B cell (primary cell): ENCODE results near the gene LEMD2. TPM values are rescaled to one million over a fixed set of nuclear protein-coding genes. Genes with fewer than 3 reads are reported as not detected.

Experiments used
- ATAC-seq: fragments of 200-7000 bp; cut with Tn5 transposase; one replicate; pipeline ENCODE4 v1.10.0; 2021; ENCODE audit warnings: low read depth, mild to moderate bottlenecking, moderate number of reproducible peaks, moderate library complexity
- CTCF ChIA-PET: fragments of 350-600 bp; sonication (Branson Sonifier 250); formaldehyde crosslinking; loops from one replicate; lab custom pipeline; 2021; ENCODE audit warnings: antibody characterized with exemption, inconsistent platforms; lab: Charles Lee
- POLR2A ChIA-PET: fragments of 350-600 bp; sonication (Branson Sonifier 250); formaldehyde crosslinking; loops from one replicate; lab custom pipeline; 2021; ENCODE audit warnings: antibody characterized with exemption; lab: Charles Lee
- DNase-seq: peaks from one replicate; pipeline ENCODE4 v3.0.0; 2013
- H2AFZ ChIP-seq: 2 replicates; pipeline ENCODE4 v1.6.1; 2012; ENCODE audit warnings: mild to moderate bottlenecking, low read depth, low read length; ENCODE audit not compliant: insufficient read depth, poor library complexity, severe bottlenecking
- H3K27ac ChIP-seq, 2 donors: 1 replicate in 1 of 2; 2 replicates in 1 of 2; pipeline ENCODE4 v1.5.1; 2012 to 2013; ENCODE audit warnings: low read length in 2 of 2, mild to moderate bottlenecking in 2 of 2, moderate library complexity in 1 of 2
- H3K27me3 ChIP-seq, 4 experiments: fragments of 200-600 bp in 1 of 4; sonication (generic) in 1 of 4; replicated peaks in 1 of 4; 1 replicate in 2 of 4; 2 replicates in 2 of 4; pipeline versions ENCODE4 v1.6.1 to v1.7.0; 2013 to 2016; ENCODE audit warnings: low read length in 3 of 4, mild to moderate bottlenecking in 2 of 4, mixed read lengths in 1 of 4, moderate library complexity in 1 of 4; ENCODE audit not compliant: insufficient read depth in 4 of 4, control insufficient read depth in 3 of 4; ENCODE audit errors: control extremely low read depth in 1 of 4
- H3K36me3 ChIP-seq, 2 experiments: replicated peaks in 1 of 2; 1 replicate in 1 of 2; 2 replicates in 1 of 2; pipeline versions ENCODE4 v1.6.1 to v1.7.1; 2013; ENCODE audit warnings: low read length in 1 of 2; ENCODE audit not compliant: insufficient read depth in 2 of 2, control insufficient read depth in 1 of 2; ENCODE audit errors: control extremely low read depth in 1 of 2, extremely low read depth in 1 of 2
- H3K4me1 ChIP-seq, 2 donors: fragments of 200-600 bp in 1 of 2; sonication (generic) in 1 of 2; 1 replicate in 1 of 2; 2 replicates in 1 of 2; pipeline versions ENCODE4 v1.5.1 to v1.6.1; 2013 to 2017; ENCODE audit warnings: low read length in 2 of 2; ENCODE audit not compliant: control insufficient read depth in 2 of 2, insufficient read depth in 2 of 2
- H3K4me2 ChIP-seq: replicated peaks from 2 replicates; pipeline ENCODE3; 2012; ENCODE audit warnings: mild to moderate bottlenecking, low read depth, low read length; ENCODE audit not compliant: poor library complexity, severe bottlenecking
- H3K4me3 ChIP-seq, 5 experiments: fragments of 200-600 bp in 1 of 5; sonication (generic) in 1 of 5; 1 replicate in 3 of 5; 2 replicates in 2 of 5; pipeline versions ENCODE4 v1.5.1 to v1.7.0; 2011 to 2016; ENCODE audit warnings: low read length in 4 of 5, mild to moderate bottlenecking in 4 of 5, low read depth in 2 of 5, control low read depth in 1 of 5, moderate library complexity in 1 of 5; ENCODE audit not compliant: insufficient read depth in 1 of 5; ENCODE audit errors: control extremely low read depth in 1 of 5, extremely low read depth in 1 of 5
- H3K79me2 ChIP-seq: fragments of 200-600 bp; sonication (generic); one replicate; pipeline ENCODE4 v1.6.0; 2016; ENCODE audit warnings: low read length; ENCODE audit not compliant: control insufficient read depth, insufficient read depth
- H3K9ac ChIP-seq: fragments of 200-600 bp; sonication (generic); 2 replicates; pipeline ENCODE4 v1.6.1; 2017; ENCODE audit warnings: mild to moderate bottlenecking, low read length, moderate library complexity
- H3K9me3 ChIP-seq, 3 donors: one replicate each; pipeline versions ENCODE4 v1.6.1 to v1.7.1; 2013; ENCODE audit warnings: low read length in 2 of 3; ENCODE audit not compliant: control insufficient read depth in 2 of 3, insufficient read depth in 1 of 3; ENCODE audit errors: control extremely low read depth in 1 of 3
- H4K20me1 ChIP-seq: 2 replicates; pipeline ENCODE4 v1.6.0; 2012; ENCODE audit warnings: mild to moderate bottlenecking, low read length; ENCODE audit not compliant: insufficient read depth, control insufficient read depth, poor library complexity, severe bottlenecking
- H3K27ac Mint-ChIP-seq: one replicate; pipeline ENCODE4 v1.8.0; 2021; ENCODE audit warnings: mixed read lengths
- H3K27me3 Mint-ChIP-seq: one replicate; pipeline ENCODE4 v1.8.0; 2021; ENCODE audit warnings: mixed read lengths
- H3K4me1 Mint-ChIP-seq: one replicate; pipeline ENCODE4 v1.8.0; 2021; ENCODE audit warnings: mixed read lengths
- H3K4me3 Mint-ChIP-seq: one replicate; pipeline ENCODE4 v1.8.0; 2021; ENCODE audit warnings: mixed read lengths
- H3K9me3 Mint-ChIP-seq: one replicate; pipeline ENCODE4 v1.8.0; 2022; ENCODE audit warnings: mixed read lengths; ENCODE audit not compliant: insufficient read depth
- EZH2 ChIP-seq: IDR thresholded peaks from 2 replicates; pipeline ENCODE4 v1.6.1; 2012; ENCODE audit warnings: borderline replicate concordance, low read depth, mild to moderate bottlenecking, moderate library complexity, low read length; ENCODE audit not compliant: insufficient read depth, poor library complexity, severe bottlenecking
- WGBS: methylation state at CpG from one replicate; pipeline ENCODE4 v1.1.5; 2013; ENCODE audit warnings: missing lambda C conversion rate; ENCODE audit not compliant: insufficient coverage; 5-methylcytosine and 5-hydroxymethylcytosine counted together
- intact Hi-C: fragments of 100-400 bp; cut with micrococcal nuclease; formaldehyde crosslinking; loops from one replicate; pipeline ENCODE4 v1.10.0; 2022
- polyA plus RNA-seq: library from polyadenylated mRNA; depleted of rRNA; stranded (reverse); fragments of >200 nt; gene quantifications from 2 replicates; pipeline ENCODE4 v1.2.3, GENCODE V29; 2012
- total RNA-seq, 2 donors: library from RNA; stranded (reverse); fragments of 120-200 nt in 1 of 2; gene quantifications; 1 replicate in 1 of 2; 2 replicates in 1 of 2; pipeline versions ENCODE4 v1.2.3 to v1.2.4, GENCODE V29; 2013 to 2022
- TF ChIP-seq, protein P1 (sequence below): fragments of 200-600 bp; IDR thresholded peaks from one replicate; pipeline ENCODE4 v1.8.0; 2022; ENCODE audit warnings: antibody characterized with exemption, mild to moderate bottlenecking

LEMD2 gene
- total and polyA plus RNA-seq, 2 donors (not counting 1 experiment from before 2014, with no cell fraction given): 58.7 to 113 TPM

DNA sequence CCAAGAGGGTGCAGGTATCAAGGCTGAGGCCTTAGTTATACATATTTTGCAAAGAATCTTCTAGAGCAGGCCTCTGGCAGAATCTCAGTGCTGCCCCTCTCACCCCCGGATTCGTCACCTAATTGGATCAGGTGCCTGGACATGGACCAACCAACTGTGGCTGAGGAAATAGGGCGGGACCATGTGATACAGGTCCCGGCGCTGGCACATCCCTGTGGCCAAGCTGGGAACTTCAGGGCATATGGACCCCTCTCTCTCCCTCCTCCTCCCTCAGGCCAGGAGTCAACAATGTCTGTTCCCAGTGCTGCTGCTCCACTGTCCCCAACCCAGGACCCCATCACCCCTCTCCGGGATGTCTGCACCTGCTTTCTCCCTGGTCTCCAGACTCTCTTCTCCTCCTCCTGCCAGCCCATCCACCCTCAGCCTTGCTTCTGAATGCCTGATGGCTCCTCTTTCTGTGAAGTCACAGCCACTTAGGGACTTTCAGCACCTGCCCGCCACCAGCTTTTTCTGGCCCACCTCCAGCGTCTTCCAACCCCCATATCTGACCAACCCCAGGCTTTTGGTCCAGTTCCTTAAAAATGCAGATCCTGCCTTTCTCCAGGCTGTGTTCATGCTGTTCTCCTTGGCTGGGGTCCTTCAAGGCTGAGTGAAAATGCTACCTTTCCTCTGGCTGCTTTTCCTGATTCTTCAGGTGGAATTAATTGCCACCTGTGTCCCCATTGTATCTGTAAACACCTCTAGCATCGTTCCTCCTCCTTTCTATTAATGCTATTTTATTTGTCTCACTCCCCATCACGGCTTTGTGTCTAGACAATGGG, 33.9 kb upstream of the LEMD2 start:
- ChIA-PET POLR2A (no interaction called here), CTCF (no interaction called here)
- Histone ChIP-seq H3K27me3 (no peaks in the 10 kb centered on the region), H3K9me3 (no peaks in the 10 kb centered on the region), H3K36me3 (no peaks in the 10 kb centered on the region), H3K9ac (no peak overlapping the region), H3K4me2 (no peak overlapping the region), H2AFZ (no peak overlapping the region), H4K20me1 (no peaks in the 10 kb centered on the region), H3K27ac (no peak overlapping the region), H3K79me2 (no peaks in the 10 kb centered on the region), H3K4me1 (no peaks in the 10 kb centered on the region), H3K4me3 (no peak overlapping the region)
- intact Hi-C loops: no loop called here
- WGBS: 80% methylated on average over 8 of the region's 10 CpGs
- DNase-seq: no peak
- Mint-ChIP-seq H3K27me3 (peaks cover 34% of the 10 kb centered on the region), H3K9me3 (no peaks in the 10 kb centered on the region), H3K27ac (no peak overlapping the region), H3K4me3 (no peak overlapping the region), H3K4me1 (no peaks in the 10 kb centered on the region)
- no peak for ATAC-seq
- TF ChIP-seq EZH2: no peak
- TF ChIP-seq, protein P1, sequence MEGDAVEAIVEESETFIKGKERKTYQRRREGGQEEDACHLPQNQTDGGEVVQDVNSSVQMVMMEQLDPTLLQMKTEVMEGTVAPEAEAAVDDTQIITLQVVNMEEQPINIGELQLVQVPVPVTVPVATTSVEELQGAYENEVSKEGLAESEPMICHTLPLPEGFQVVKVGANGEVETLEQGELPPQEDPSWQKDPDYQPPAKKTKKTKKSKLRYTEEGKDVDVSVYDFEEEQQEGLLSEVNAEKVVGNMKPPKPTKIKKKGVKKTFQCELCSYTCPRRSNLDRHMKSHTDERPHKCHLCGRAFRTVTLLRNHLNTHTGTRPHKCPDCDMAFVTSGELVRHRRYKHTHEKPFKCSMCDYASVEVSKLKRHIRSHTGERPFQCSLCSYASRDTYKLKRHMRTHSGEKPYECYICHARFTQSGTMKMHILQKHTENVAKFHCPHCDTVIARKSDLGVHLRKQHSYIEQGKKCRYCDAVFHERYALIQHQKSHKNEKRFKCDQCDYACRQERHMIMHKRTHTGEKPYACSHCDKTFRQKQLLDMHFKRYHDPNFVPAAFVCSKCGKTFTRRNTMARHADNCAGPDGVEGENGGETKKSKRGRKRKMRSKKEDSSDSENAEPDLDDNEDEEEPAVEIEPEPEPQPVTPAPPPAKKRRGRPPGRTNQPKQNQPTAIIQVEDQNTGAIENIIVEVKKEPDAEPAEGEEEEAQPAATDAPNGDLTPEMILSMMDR: no peak

DNA sequence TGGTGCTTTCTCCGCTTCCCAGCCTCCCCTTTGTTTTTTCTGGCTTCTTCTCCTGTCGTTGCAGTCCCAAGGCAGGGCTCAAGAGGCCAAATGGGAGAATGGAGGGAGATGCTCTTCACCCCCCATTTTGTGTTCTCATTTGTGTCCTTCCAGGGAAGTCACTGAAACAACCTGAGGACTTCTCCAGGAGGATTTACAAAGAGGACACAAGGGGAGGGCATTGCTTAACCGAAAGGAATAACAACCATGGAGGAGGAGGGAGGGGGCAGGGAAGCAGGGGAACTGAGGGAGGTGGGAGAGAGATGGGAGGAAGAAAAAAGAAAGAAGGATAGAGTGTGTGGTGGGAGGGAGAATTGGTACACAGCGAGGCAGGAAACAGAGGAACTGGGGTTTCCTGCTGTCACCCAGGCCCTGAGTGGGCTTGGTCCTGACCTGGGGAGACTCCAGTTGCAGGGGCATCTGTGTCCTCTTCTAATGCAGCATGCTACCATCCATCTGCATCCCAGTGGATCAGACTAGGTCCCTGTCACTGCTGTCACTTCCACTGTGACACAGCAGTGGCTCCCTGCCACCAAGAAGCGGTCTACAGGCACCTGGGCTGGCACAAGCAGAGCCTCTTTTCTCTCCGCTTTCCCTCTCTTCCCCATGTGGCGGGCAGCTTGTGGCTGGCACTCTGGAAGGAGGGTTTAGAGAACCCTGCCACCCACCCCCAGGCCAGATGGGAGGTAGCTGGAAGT, 32.0 kb upstream of the LEMD2 start:
- Histone ChIP-seq H4K20me1 (no peaks in the 10 kb centered on the region), H3K9me3 (no peaks in the 10 kb centered on the region), H3K27me3 (no peaks in the 10 kb centered on the region), H3K9ac (no peak overlapping the region), H2AFZ (no peak overlapping the region), H3K4me1 (no peaks in the 10 kb centered on the region), H3K27ac (no peak overlapping the region), H3K4me3 (no peak overlapping the region), H3K79me2 (no peaks in the 10 kb centered on the region), H3K4me2 (no peak overlapping the region), H3K36me3 (no peaks in the 10 kb centered on the region)
- DNase-seq (no peak), ATAC-seq (no peak)
- Mint-ChIP-seq H3K4me3 (no peak overlapping the region), H3K4me1 (no peaks in the 10 kb centered on the region), H3K9me3 (no peaks in the 10 kb centered on the region), H3K27ac (no peak overlapping the region), H3K27me3 (peaks cover 39% of the 10 kb centered on the region)
- ChIA-PET POLR2A (no interaction called here), CTCF (no interaction called here)
- 11% methylated on average over 3 of the region's 7 CpGs for WGBS
- TF ChIP-seq EZH2: no peak
- TF ChIP-seq, protein P1: no peak
- intact Hi-C loops: no loop called here
